ENCODE data around the gene DNAJC30. TPM values are rescaled to one million over a fixed set of nuclear protein-coding genes. Genes with fewer than 3 reads are reported as not detected.

The DNAJC30 gene
- polyA plus RNA-seq, 1 donor (not counting 4 experiments of a cell fraction or from before 2014, with no cell fraction given): 4.9 TPM

GRCh38 chr7:73642834-73643233 lies 40.4 kb downstream of the DNAJC30 start:
- H3K27ac ChIP-seq (ENCODE audit: control insufficient read depth, insufficient read depth, low read length): no peak overlapping the region
- TF ChIP-seq EZH2 (IDR thresholded peaks at IDR 0.05; ENCODE audit: low read length): no peak
- TF ChIP-seq CTCF (optimal IDR thresholded peaks at IDR 0.05 in 1 of 3, IDR thresholded peaks at IDR 0.05 in 1 of 3, conservative IDR thresholded peaks at IDR 0.05 in 1 of 3; ENCODE audit: extremely low read depth in 1 of 3, insufficient read depth in 2 of 3, low read length in 3 of 3): no peak
- no peaks in the 10 kb centered on the region for H4K20me1 ChIP-seq (ENCODE audit: control insufficient read depth, extremely low read depth, insufficient read depth, low read length)
- H2AFZ ChIP-seq (ENCODE audit: control insufficient read depth, low read length): no peak overlapping the region
- no peaks in the 10 kb centered on the region for H3K9me1 ChIP-seq (ENCODE audit: control insufficient read depth, extremely low read depth, insufficient read depth, low read length)
- peaks cover 19% of the 10 kb centered on the region for H3K27me3 ChIP-seq (ENCODE audit: control insufficient read depth, extremely low read depth, insufficient read depth, low read length)
- H3K9ac ChIP-seq (ENCODE audit: control insufficient read depth, extremely low read depth, insufficient read depth, low read length): no peak overlapping the region
- H3K79me2 ChIP-seq (ENCODE audit: control insufficient read depth, insufficient read depth, low read length): no peaks in the 10 kb centered on the region
- H3K9me3 ChIP-seq (ENCODE audit: control insufficient read depth, low read depth, low read length): no peaks in the 10 kb centered on the region
- H3K4me2 ChIP-seq (ENCODE audit: control insufficient read depth, extremely low read depth, insufficient read depth, low read depth, low read length): no peak overlapping the region
- DNase-seq (ENCODE audit: low read depth, low spot score) (no peak), FAIRE-seq (no peak)
- H3K4me1 ChIP-seq (ENCODE audit: control insufficient read depth, extremely low read depth, insufficient read depth, low read length): peaks cover 5% of the 10 kb centered on the region
- dilution Hi-C loops (cut with MboI; ENCODE audit: extremely low pct_ligation_motif_present, low sequenced_read_pairs): no loop called here
- no peak overlapping the region for H3K4me3 ChIP-seq (ENCODE audit: control insufficient read depth in 2 of 3, extremely low read depth in 1 of 3, insufficient read depth in 2 of 3, low read depth in 1 of 3, low read length in 3 of 3)
- H3K36me3 ChIP-seq (ENCODE audit: control insufficient read depth in 2 of 2, extremely low read depth in 1 of 2, insufficient read depth in 2 of 2, low read length in 2 of 2): no peaks in the 10 kb centered on the region

- H3K4me2 ChIP-seq (ENCODE audit: control insufficient read depth, extremely low read depth, insufficient read depth, low read depth, low read length): no peak overlapping the region
- no peaks in the 10 kb centered on the region for H3K27me3 ChIP-seq (ENCODE audit: control insufficient read depth, extremely low read depth, insufficient read depth, low read length)
- TF ChIP-seq EZH2 (IDR thresholded peaks at IDR 0.05; ENCODE audit: low read length) (no peak), CTCF (optimal IDR thresholded peaks at IDR 0.05 in 1 of 3, IDR thresholded peaks at IDR 0.05 in 1 of 3, conservative IDR thresholded peaks at IDR 0.05 in 1 of 3; ENCODE audit: extremely low read depth in 1 of 3, insufficient read depth in 2 of 3, low read length in 3 of 3) (no peak)
- H4K20me1 ChIP-seq (ENCODE audit: control insufficient read depth, extremely low read depth, insufficient read depth, low read length): no peaks in the 10 kb centered on the region
- H2AFZ ChIP-seq (ENCODE audit: control insufficient read depth, low read length): no peak overlapping the region
- DNase-seq (ENCODE audit: low read depth, low spot score): no peak
- peaks cover 7% of the 10 kb centered on the region for H3K4me1 ChIP-seq (ENCODE audit: control insufficient read depth, extremely low read depth, insufficient read depth, low read length)
- H3K27ac ChIP-seq (ENCODE audit: control insufficient read depth, insufficient read depth, low read length): no peak overlapping the region
- H3K9ac ChIP-seq (ENCODE audit: control insufficient read depth, extremely low read depth, insufficient read depth, low read length): no peak overlapping the region
- FAIRE-seq: no peak
- no peaks in the 10 kb centered on the region for H3K79me2 ChIP-seq (ENCODE audit: control insufficient read depth, insufficient read depth, low read length)
- dilution Hi-C loops (cut with MboI; ENCODE audit: extremely low pct_ligation_motif_present, low sequenced_read_pairs): no loop called here
- H3K9me3 ChIP-seq (ENCODE audit: control insufficient read depth, low read depth, low read length): no peaks in the 10 kb centered on the region
- H3K4me3 ChIP-seq (ENCODE audit: control insufficient read depth in 2 of 3, extremely low read depth in 1 of 3, insufficient read depth in 2 of 3, low read depth in 1 of 3, low read length in 3 of 3): no peak overlapping the region
- H3K9me1 ChIP-seq (ENCODE audit: control insufficient read depth, extremely low read depth, insufficient read depth, low read length): no peaks in the 10 kb centered on the region
- H3K36me3 ChIP-seq (ENCODE audit: control insufficient read depth in 2 of 2, extremely low read depth in 1 of 2, insufficient read depth in 2 of 2, low read length in 2 of 2): no peaks in the 10 kb centered on the region
Observed at GRCh38 chr7:73638911-73639310, 44.3 kb downstream of the DNAJC30 start.
